NCI-H446 (cell line): ENCODE measurements around the gene PPP1CA.
"Not testable (repeated sequence)": the region's sequence is repeated elsewhere in the genome, so short reads cannot be mapped to it uniquely, and the experiment has no call there.

Experiments
- DNase-seq, 2 experiments: peaks; one replicate each; lab custom pipeline; 2025; lab: John Stamatoyannopoulos, UW

The PPP1CA gene

DNA sequence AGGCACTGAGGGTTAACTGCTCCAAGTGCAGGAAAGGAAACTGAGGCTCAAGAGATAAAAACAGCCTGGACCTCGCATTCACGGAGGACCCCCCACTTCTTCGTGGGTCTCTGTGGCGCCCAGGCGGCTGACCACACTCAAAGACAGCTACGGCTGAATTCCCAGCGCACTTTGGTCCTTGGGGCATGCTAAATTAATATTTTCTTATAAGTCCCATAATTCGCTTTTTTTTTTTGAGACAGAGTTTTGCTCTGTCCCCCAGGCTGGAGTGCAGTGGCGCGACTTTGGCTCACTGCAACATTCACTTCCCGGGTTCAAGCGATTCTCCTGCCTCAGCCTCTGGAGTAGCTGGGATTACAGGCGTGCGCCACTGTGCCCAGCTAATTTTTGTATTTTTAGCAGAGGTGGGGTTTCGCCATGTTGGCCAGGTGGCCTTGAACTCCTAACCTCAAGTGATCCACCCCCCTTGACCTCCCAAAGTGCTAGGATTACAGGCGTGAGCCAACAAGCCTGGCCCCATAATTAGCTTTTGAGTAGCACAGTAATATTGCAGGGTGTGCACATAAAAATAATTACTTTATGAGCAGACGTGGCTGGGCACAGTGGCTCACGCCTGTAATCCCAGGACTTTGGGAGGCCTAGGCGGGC lies 658 bp upstream of the PPP1CA start:
- not testable (repeated sequence) for DNase-seq

DNA sequence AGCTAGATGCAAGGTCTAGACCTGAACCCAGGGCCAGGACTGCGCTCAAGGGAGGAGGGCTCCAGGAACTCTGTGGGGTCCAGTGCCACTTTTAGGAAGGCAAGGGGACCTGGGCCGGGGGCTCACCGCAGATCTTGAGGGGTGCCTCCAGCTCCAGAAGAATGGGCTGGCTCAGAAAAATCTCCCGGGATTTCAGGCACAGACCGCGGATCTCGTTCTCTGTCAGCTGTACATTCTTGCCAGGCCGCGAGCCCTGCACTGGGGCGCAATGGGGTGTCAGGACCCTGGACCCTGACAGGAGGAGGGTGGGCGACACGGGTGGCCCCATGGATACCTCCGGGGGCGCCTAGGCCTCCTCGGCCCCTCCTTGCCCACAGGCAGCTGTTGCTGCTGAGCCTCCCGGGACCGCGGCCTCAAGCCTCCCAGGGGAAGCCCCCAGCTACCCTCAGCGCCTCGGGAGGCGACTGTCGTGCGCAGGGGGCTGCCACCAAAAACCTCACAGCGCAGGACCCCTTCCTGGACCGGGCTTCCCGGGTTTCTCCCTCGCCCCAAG lies 640 bp downstream of the PPP1CA start:
- DNase-seq = no peak

DNA sequence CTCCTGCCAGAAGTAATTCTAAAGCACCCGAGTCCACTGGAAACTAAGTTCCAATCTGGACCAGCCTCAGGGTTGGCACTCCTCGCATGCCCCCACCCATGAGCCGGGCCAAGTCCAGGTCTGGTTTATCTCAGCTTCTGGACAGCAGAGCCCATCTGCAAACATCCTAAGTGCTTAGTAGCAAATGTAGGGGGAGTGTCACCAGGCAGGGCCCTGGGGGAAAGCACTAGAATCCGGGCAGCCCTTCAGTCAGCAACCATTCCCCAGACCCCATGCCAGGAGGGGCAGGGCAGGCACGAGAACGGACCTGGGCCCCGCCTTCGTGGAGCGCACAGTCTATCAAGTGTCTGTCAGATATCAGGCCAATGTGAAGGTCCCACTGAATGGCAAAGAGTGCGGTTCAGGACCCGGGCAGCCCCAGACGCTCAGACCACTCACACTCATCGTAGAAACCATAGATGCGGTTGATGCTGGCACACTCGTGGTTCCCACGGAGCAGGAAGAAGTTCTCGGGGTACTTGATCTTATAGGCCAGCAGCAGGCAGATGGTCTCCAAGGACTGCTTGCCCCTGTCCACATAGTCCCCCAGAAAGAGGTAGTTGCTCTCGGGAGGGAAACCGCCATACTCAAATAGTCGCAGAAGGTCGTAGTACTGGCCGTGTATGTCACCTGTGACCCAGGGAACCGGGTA lies 1.3 kb downstream of the PPP1CA start:
- no peak for DNase-seq

DNA sequence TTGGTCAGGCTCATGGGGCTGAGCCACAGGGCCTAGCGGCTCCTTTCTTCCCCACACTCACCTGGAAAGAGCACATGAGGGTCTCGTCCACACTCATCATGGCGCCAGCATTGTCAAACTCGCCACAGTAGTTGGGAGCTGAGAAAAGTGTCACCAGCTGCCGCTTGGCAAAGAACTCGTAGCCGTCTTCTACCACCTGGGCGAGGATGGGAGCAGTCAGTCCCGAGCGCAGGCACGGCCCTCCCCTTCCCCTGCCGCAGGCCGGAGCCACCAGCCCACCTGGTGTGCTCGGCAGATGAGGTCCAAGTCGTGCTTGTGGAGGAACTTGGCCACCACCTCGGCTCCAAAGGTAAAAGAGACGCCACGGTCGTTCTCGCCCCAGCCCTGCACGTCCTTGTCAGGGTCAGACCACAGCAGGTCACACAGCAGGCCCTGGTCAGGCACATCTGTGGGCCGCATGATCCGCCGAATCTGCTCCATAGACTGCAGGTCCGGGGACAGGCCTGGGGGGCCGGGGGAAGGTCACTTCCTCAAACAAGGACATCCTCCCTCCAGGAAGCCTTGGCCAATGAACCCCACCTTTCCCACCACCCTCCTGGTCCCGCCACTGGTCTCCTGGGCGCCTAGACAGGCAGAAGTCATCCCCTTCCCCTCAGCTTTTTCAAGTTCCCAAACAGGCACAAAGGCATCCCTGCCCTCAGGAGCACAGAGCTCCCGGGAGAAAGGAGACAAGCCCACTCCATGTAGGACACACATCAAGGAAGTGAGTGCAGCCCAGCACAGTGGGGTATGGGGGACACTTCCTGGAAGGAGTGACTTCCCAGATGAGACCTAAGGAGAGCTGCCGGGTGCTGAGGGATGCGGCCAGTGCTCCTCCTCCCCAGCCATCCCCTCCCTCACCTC lies 2.7 kb downstream of the PPP1CA start:
- DNase-seq = no peak

DNA sequence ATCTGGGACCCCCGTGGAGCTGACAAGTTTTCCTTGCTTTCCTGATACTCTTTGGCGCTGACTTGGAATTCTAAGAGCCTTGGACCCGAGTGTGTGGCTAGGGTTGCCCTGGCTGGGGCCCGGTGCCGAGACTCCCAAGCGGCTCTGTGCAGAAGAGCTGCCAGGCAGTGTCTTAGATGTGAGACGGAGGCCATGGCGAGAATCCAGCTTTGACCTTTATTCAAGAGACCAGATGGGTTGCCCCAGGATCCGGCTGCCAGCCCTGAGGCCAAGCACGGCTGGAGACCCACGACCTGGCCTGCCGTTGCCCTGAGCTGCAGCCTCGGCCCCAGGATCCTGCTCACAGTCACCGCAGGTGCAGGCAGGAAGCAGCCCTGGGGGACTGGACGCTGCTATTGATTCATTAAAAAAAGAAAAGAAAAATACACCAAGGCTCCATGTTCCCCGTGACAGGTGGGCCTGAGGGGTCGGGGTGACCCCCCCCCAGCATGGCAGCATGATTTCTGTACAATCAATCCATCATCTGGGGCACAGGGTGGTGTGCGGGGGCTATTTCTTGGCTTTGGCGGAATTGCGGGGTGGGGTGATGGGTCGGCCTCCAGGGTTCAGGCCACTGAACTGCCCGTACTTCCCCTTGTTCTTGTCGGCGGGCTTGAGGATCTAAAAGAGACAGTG lies 3.5 kb downstream of the PPP1CA start:
- DNase-seq = no peak

DNA sequence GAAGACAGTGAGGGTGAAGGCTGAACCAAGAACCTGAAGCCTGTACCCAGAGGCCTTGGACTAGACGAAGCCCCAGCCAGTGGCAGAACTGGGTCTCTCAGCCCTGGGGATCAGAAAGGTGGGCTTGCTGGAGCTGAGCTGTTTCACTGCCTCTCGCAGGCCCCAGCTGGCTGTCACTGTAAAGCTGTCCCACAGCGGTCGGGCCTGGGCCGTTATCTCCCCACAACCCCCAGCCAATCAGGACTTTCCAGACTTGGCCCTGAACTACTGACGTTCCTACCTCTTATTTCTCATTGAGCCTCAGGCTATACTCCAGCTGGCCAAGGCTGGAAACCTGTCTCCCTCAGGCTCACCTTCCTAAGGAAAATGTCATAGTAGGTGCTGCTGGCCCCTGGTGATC lies 4.1 kb downstream of the PPP1CA start:
- DNase-seq = no peak

DNA sequence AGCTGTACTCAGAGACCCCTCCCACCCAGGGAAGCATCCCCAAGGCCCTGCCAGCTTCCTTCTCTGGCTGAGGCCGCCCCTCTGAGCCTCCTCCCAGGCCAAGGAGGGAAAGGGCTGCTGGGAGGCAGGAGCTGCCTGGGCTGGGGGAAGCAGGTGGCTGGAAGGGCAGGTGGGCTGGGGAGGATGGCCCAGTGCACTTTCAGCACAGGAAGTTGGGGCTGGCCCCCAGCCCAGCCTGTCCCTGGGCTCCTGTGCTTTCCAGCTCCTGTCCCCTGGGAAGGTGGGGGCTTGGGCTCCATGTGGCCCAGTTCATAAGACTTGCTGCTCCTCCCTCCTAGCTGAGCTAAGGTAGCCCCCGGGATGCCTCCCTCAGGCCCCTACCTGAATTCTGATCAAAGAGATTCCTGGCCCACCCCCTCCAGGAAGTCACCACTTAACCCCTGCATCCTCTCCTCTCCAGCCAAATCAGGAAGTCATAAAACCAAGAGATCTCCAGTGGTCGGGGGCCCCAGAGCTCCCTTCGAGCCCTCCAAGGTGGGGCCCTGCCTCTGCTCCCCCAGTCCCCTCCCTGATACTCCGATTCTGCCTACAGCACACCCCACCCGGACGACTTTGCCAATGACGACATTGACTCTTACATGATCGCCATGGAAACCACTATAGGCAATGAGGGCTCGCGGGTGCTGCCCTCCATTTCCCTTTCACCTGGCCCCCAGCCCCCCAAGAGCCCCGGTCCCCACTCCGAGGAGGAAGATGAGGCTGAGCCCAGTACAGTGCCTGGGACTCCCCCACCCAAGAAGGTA lies 4.9 kb downstream of the PPP1CA start:
- no peak for DNase-seq

DNA sequence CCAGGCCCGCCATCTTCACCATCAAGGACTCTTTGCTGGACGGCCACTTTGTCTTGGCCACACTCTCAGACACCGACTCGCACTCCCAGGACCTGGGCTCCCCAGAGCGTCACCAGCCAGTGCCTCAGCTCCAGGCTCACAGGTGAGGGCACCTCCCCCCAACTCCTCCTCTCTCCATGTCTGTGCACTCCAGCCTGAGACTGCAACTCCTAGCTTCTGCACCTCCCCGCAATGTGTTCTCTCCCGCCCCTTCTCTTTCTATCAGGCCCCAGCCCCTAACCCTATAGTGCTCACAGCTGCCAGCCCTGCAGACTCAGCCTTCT lies 5.4 kb downstream of the PPP1CA start:
- no peak for DNase-seq

DNA sequence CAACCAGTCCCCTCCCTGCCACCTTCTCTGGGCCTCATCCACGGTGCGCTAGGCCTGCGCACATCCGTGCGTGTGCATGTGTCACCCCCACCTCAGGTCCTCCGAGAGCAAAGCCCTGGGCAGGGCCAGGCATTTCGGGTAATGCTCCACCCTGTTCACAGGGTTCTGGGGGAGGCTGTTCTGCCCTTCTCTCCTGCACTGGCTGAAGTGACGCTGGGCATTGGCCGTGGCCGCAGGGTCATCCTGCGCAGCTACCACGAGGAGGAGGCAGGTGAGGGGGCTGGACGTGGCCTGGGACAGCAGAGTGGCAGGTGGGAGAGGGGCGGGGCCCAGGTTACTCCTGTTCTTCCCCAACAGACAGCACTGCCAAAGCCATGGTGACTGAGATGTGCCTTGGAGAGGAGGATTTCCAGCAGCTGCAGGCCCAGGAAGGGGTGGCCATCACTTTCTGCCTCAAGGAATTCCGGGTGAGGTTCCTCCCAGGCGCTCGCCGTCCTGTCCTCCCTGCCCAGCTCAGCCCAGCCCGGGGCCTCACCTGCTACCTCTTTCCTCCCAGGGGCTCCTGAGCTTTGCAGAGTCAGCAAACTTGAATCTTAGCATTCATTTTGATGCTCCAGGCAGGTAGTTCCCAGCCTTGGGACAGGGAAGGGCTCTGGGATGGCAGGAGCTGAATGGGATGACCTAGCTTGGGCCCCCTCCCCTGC lies 6.0 kb downstream of the PPP1CA start:
- DNase-seq = no peak

DNA sequence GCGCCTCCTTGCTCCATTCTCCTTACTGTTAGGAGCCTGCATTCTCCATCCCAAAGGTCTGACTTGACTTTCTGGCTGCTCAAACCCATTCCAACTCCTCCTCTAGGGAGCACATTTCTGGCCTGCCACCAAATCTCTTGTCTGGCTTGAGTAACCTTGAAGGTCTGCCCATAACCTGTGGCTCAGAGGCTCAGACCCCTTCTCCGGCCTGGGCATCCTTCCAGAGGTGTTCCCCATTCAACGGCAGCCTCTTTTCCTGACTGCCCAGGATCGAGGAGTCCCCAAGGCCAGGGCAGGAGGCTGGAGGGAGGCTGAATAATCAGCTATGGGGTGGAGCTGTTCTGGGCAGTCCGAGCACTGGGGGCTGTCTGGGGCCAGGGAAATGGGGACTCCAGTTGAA lies 7.7 kb downstream of the PPP1CA start:
- DNase-seq = no peak

DNA sequence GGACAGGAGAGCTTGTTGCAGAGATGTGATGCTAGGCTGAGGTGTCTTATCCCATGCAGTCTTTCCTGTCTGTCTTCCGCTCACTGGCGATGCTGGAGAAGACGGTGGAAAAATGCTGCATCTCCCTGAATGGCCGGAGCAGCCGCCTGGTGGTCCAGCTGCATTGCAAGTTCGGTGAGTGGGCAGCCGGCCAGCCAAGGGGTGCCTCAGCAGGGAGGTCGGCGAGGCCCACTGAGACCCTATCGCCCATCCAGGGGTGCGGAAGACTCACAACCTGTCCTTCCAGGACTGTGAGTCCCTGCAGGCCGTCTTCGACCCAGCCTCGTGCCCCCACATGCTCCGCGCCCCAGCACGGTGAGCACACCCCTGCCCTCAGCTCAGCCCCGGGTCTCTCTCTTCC lies 8.2 kb downstream of the PPP1CA start:
- no peak for DNase-seq

DNA sequence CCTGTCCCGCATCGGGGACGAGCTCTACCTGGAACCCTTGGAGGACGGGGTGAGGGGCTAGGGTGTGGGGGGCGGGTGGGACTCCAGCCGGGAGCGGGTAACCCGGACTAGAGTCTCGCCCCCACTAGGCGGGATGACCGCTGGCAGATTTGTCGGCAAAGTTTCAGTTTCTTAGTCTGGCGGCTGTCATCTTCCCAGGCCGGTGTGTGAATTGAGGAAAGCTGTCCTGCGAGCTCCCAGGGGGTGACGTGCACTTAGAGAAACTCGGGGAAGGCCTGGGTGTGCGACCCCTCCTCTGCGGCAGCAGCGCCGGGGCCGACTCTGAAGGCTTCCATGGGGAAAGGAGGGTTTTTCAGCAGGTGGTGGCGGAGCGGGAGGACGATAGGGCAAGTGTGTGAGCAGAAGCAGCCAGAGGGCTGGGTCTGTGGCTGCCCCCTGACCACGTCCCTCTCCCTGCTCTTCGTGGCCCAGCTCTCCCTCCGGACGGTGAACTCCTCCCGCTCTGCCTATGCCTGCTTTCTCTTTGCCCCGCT lies 9.4 kb downstream of the PPP1CA start:
- no peak for DNase-seq

DNA sequence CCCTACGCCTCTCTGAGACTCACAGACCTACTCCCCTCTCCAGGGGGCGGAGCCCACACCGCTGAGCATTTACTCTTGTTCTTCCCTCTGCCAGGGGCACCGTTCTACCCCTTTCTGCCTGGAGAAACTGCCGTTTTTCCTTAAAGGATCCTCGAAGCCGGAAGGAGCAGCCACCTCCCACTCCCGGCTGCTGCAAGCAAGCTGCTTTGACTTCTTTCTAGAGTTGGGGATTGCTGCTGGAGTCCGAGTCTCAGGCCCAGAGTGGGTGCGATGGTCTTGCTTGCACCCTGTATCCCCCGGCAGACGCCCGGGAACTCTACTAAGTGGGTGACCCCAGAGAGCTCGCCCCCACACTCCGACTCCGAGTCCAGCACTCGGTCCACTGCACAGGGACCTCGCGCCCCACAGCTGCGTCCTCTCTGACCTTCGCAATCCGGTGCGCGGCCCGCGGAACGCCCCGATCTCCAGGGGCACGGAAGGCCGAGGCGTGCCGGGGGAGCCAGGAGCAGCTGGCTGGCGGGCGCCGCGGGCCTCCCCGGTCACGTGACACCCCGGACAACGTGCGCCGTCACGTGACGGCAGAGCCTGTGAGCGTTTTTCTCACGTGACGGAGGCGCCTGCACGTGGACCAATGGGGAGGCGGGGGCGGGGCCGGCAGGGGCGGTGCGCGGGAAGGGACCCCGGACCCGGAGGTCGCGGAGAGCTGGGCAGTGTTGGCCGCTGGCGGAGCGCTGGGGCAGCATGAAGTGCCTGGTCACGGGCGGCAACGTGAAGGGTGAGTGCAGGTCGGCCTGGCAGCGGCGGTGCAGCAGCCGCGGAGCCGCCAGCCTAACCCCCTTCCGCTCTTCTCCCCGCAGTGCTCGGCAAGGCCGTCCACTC lies 10.1 kb downstream of the PPP1CA start, which contains the start of gene RAD9A:
TSS of gene RAD9A (plus strand) at position 683 of the 879 bp plus-strand sequence. CDS start at position 742, 59 bp downstream.
- DNase-seq = peak; percentile 87 to 97

DNA sequence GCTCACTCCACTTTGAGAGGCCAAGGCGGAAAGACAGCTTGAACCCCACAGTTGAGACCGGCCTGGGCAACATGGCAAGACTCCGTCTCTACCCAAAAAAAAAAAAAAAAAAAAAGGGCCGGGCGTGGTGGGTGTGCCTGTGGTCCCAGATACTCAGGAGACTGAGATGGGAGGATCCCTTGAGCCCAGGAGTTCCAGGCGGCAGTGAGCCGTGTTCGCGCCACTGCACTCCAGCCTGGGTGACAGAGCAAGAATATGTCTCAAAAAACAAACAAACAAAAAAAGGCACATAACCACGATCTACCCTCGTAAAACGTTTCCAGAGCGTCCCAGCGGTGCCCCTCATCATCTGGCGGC lies 10.7 kb downstream of the PPP1CA start:
- no peak for DNase-seq

DNA sequence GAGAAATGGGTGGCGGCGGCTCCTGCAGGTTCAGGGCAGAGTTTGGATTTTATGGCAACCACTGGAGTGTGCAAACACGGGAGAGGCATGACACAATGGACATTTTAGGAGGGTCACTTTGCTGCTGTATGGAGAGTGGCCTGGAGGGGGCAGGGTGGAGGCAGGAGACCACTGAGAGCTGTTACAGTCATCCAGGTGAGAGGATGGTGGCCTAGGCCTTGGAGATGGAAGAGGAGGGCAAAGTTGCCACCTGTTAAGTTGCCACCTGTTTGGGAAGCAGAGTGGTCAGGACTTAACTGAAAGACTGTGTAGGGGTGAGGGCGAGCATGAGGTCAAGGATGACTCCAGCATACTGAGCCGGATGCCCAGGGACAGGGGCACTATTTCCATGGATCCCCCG lies 12.2 kb downstream of the PPP1CA start:
- peak in 1 of 2 experiments; percentile 26 for DNase-seq

DNA sequence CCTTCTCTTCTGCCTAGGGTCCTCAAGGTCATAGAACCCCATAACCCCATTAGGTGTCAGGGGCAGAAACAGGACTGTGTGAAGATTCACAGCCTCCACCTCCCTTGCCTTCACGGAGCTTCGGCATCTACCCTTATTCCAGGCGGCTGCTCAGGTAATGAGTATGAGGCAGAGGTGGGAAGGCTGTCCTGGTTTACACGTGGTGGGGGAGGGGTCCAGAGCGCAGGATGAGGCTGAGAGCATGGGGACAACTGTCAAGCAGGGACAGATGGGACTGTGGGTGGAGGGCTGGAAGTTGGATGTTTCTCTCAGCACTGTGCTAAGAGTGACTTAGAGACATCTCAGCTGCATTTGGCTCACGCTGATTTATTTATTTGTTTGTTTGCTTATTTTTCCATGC lies 14.1 kb downstream of the PPP1CA start:
- DNase-seq = no peak

DNA sequence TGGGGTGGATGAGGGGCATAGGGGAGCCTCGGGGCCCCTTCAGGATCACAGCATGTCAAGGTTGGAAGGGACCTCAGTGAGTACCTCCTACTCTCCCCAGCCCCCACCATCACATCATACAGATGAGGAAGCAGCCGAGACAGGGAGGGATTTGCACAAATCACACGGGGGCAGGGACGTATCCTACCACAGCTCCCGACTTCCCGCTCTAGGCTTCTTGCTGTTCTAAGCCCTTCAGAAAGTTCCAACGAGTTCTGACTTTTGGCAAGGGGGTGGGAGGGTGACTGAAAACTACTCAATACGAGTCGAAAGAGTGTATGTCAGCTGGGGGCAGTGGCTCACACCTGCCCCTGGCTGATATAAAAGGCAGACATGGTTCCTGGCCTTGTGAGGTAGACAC lies 14.6 kb downstream of the PPP1CA start:
- no peak for DNase-seq

DNA sequence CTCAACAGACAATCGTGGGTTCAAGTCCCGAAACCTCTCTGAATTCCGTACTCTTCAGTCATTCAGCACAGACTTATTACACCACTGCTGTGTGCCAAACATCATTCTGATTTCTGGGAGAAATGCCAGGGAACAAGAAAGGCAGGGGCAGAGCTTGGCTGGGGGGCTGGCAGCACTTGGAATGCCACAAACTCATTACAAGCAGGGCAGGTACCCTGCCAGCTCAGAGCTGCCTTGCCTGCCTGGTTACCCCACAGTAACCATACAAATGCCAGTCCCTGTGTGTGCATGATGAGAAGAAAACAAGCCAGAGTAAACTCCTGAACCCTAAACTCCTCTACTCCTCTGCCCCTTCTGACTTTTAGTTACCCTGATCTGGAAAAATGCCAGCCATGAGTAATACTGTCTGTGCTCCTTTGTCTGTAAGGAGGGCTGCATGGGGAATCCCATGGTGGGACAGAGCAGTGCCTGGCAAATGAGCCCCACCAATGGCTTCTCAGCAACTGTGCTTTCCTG lies 16.7 kb downstream of the PPP1CA start:
- DNase-seq = peak; percentile 73 to 76
